Subcutaneous adipose tissue (tissue), 4 donors: ENCODE results near the gene SWSAP1. TPM values are rescaled to one million over a fixed set of nuclear protein-coding genes. Genes with fewer than 3 reads are reported as not detected.

ENCODE experiments used
- CTCF ChIP-seq: fragments of 450-650 bp; IDR thresholded peaks from one replicate; pipeline ENCODE4 v1.5.1; 2016; ENCODE audit warnings: low read depth, mild to moderate bottlenecking, control low read depth, antibody characterized with exemption, moderate library complexity
- total RNA-seq, 4 donors: library from RNA; depleted of rRNA; stranded (reverse); fragments of >200 nt; gene quantifications; one replicate each; pipeline ENCODE4 v1.1.0, GENCODE V29; 2016

Gene SWSAP1
- total RNA-seq, 4 donors from 2014 or later = 0.66 to 3.0 (median 1.0) TPM; not detected in 1

GRCh38 chr19:11383706-11384048, 9.2 kb downstream of the SWSAP1 start:
- no peak for TF ChIP-seq CTCF

- no peak for TF ChIP-seq CTCF
Measured at GRCh38 chr19:11384778-11385129, 10.3 kb downstream of the SWSAP1 start.

GRCh38 chr19:11387162-11388034, 12.9 kb downstream of the SWSAP1 start:
- TF ChIP-seq CTCF = no peak

- TF ChIP-seq CTCF = no peak
Measured at GRCh38 chr19:11390359-11390758, 15.9 kb downstream of the SWSAP1 start.

- no peak for TF ChIP-seq CTCF
Measured at GRCh38 chr19:11390933-11391680, 16.6 kb downstream of the SWSAP1 start.

GRCh38 chr19:11397089-11397610, 22.7 kb downstream of the SWSAP1 start:
- no peak for TF ChIP-seq CTCF

- TF ChIP-seq CTCF = no peak
Measured at GRCh38 chr19:11399667-11400066, 25.2 kb downstream of the SWSAP1 start.
